ENCODE results near the gene TIMP3.
"Not testable (repeated sequence)": the region's sequence is repeated elsewhere in the genome, so short reads cannot be mapped to it uniquely, and the experiment has no call there.

TIMP3 gene

GRCh38 chr22:32801537-32802236 is at the start of gene TIMP3:
Gene TIMP3, plus strand, starts transcription at chr22:32801705. Its CDS starts 297 bp downstream, at chr22:32802002.
- DNase-seq (ENCODE audit: low read depth), result no peak

DNA sequence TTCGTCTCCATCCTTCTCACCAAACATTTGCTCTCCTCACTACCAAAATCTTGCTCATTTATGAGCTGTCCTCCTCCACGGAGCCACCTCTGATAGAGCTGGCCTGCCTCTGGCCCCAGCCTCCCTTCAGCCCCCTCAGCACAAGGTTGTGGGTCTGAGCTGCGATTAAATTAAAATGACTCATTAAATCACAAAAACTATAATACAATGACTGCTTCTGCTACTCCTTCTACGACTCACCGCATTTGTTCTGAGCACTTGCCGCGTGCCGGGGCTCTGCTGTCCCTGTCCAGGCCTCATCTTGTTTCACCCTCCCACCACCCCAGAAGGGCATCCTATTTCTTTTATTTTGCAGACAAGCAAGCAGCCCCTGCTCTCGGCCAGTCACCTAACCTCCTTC is 49.2 kb upstream of the TIMP3 start:
- DNase-seq (ENCODE audit: low read depth), result no peak

GRCh38 chr22:32752816-32753520 is 48.5 kb upstream of the TIMP3 start:
- DNase-seq (ENCODE audit: low read depth), result no peak

GRCh38 chr22:32753591-32753990 is 47.9 kb upstream of the TIMP3 start:
- no peak for DNase-seq (ENCODE audit: low read depth)

- no peak for DNase-seq (ENCODE audit: low read depth)
Measured at GRCh38 chr22:32754413-32755041, 47.0 kb upstream of the TIMP3 start.

- not testable (repeated sequence) for DNase-seq (ENCODE audit: low read depth)
Measured at GRCh38 chr22:32757086-32757762, 44.3 kb upstream of the TIMP3 start.

DNA sequence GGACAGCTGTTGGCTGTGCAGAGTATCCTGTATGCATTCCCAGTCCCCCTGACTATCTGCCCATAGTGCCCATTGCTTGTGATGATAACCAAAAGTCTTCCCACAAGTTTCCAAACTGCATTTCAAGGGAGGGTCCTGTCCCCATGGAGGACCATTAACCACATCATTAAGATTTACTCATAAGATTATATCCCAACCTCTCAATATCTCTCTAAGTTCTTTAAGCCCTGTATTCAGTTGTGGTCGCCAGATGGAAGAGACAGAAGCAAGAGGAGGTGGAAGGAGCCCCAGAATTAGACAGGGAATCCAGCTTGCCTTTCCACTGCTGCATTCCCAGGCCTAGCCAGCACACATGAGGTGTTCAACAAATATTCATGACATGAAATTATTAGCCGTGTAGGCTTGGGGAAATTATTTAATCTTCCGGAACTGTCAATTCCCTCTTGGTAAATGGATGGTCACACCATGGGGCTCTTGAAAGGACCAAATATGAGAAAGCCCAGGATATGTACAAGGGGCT is 42.6 kb upstream of the TIMP3 start:
- no peak for DNase-seq (ENCODE audit: low read depth)

DNA sequence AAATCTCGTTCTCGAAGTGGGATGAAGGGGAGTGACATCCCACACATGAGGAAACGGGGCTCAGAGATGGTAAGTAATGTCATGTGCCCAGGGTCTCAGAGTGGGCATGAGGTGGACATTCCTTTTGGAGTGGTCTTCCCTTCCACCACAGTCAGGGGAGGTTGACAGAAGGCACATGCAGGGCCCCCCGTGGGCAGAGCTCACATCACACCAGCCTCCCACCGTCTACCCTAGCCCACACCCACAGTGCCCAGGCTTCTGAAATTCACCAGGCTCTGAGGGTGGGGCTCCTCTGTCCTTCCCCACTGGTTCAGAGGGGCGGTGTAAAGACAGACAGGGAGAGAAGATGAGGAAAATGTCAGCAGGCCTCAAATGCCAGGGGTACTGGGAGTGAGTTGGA is 41.1 kb upstream of the TIMP3 start:
- DNase-seq (ENCODE audit: low read depth), result no peak

- DNase-seq (ENCODE audit: low read depth), result no peak
Measured at GRCh38 chr22:32760815-32761214, 40.7 kb upstream of the TIMP3 start.

GRCh38 chr22:32761251-32761903 is 40.1 kb upstream of the TIMP3 start:
- DNase-seq (ENCODE audit: low read depth), result no peak

- DNase-seq (ENCODE audit: low read depth), result no peak
Measured at GRCh38 chr22:32764330-32765131, 37.0 kb upstream of the TIMP3 start.

DNA sequence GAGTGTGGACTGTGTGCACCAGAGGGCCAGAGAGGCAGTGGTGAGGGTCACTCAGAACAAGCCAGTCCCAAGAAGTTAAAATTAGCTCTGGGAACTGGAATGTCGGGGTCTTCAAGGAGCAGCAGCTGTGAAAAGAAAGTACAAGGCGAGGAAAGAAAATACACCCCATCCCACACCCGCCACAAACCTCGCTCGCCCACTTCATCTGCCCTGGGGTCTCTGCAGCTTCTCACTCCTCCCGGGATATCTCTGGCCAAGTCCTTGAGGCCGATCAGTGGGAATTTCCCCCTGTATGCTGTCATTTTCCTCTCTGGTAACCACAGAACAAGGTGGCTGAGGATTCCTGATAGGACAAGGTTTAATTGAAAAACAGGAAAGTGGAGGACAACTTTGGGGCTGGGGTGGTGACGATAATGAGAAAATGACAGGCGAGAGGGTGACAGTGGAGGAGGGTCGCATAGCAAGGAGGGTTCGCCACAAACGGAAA is 36.3 kb upstream of the TIMP3 start:
- DNase-seq (ENCODE audit: low read depth), result no peak

- no peak for DNase-seq (ENCODE audit: low read depth)
Measured at GRCh38 chr22:32771756-32772155, 29.7 kb upstream of the TIMP3 start.

- no peak for DNase-seq (ENCODE audit: low read depth)
Measured at GRCh38 chr22:32775957-32776356, 25.5 kb upstream of the TIMP3 start.

GRCh38 chr22:32776397-32776796 is 25.1 kb upstream of the TIMP3 start:
- DNase-seq (ENCODE audit: low read depth), result no peak

DNA sequence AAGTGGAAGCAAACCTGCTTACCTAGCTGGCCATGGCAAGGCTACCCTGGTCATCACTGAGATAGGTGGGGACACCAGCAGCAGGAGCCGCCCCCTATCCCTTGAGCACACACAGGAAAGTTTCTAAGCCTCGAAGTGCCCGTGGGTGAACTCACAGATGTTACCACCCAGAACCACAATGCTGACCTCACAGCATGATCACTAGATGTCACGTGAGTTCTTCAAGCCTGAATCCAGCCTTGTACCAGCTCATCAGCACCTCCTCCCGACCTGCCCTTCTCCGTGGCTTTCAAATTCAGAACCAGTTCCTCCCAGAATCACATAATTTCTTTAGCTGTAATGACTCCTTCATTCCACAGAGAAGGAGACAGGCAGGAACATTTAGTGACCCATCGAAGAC is 24.7 kb upstream of the TIMP3 start:
- no peak for DNase-seq (ENCODE audit: low read depth)

DNA sequence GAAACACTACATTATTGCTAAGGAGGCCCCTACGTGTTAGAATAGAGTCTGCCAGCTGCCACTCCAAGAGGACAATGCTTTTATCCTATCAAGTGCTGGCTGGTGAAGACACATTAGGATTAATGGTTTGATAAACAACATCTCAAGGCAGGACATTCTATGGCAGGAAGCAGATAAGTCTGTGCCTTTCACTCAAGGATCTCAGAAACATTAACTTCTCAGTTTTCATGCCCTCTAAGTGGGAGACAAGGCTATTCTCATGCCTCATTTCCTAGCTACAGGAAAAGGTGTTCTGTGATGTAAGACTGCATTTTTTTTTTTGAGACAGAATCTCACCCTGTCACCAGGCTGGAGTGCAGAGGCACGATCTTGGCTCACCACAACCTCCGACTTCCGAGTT is 23.5 kb upstream of the TIMP3 start:
- no peak for DNase-seq (ENCODE audit: low read depth)

GRCh38 chr22:32780726-32781310 is 20.7 kb upstream of the TIMP3 start:
- no peak for DNase-seq (ENCODE audit: low read depth)

DNA sequence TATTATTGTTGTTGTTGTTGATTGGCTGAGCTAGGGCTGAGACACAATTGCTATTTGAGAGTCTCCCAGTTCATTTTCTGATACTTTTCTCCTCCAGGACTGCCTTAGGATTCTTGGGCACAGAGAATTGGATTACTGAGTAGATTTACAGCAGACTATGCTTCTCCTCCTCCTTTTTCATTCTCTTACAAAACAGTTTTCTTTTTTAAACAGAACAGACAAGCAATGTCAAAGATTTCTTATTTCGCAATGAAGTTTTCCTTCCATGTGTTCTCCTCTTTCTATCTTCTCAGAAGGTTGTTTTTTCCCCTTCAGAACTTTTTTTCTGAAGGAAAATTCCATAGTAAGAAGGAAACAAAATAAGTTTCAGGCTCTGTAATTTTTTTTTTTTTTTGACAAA is 19.8 kb upstream of the TIMP3 start:
- no peak for DNase-seq (ENCODE audit: low read depth)

- no peak for DNase-seq (ENCODE audit: low read depth)
Measured at GRCh38 chr22:32785321-32786026, 16.0 kb upstream of the TIMP3 start.
